T-helper 17 cell (primary cell): ENCODE data around the gene VAMP8. TPM values are rescaled to one million over a fixed set of nuclear protein-coding genes. Genes with fewer than 3 reads are reported as not detected.
"Not testable (repeated sequence)": the region's sequence is repeated elsewhere in the genome, so short reads cannot be mapped to it uniquely, and the experiment has no call there.

Experiments
- ATAC-seq: fragments of 150-1000 bp; cut with Tn5 transposase; 2 replicates; pipeline ENCODE4 v1.10.0; 2021; ENCODE audit warnings: mild to moderate bottlenecking, moderate library complexity
- DNase-seq, 3 donors: peaks; one replicate each; pipeline versions ENCODE4 v3.0.0 to v3.0.0-alpha.2; 2020 to 2021
- H3K9me3 ChIP-seq: one replicate; pipeline ENCODE4 v1.7.0; 2013; ENCODE audit warnings: low read length, mild to moderate bottlenecking; ENCODE audit not compliant: control insufficient read depth, poor library complexity, severe bottlenecking
- H3K27ac Mint-ChIP-seq: one replicate; pipeline ENCODE4 v1.8.0; 2022; ENCODE audit warnings: mild to moderate bottlenecking, moderate library complexity, mixed read lengths
- H3K27me3 Mint-ChIP-seq: one replicate; pipeline ENCODE4 v1.8.0; 2022; ENCODE audit warnings: mixed read lengths
- H3K36me3 Mint-ChIP-seq: one replicate; pipeline ENCODE4 v1.8.0; 2022; ENCODE audit warnings: low read depth, mixed read lengths
- H3K4me1 Mint-ChIP-seq: one replicate; pipeline ENCODE4 v1.8.0; 2022; ENCODE audit warnings: mild to moderate bottlenecking, mixed read lengths
- H3K4me3 Mint-ChIP-seq: one replicate; pipeline ENCODE4 v1.8.0; 2022; ENCODE audit warnings: mild to moderate bottlenecking, moderate library complexity, mixed read lengths
- total RNA-seq, 4 donors: library from RNA in 2 of 4; stranded (reverse) in 2 of 4; gene quantifications; one replicate each; pipeline ENCODE4 v1.2.3 and lab custom pipeline; 2022 to 2026

The VAMP8 gene
- total RNA-seq, 2 donors from 2014 or later, result 82.3 to 104 TPM

DNA sequence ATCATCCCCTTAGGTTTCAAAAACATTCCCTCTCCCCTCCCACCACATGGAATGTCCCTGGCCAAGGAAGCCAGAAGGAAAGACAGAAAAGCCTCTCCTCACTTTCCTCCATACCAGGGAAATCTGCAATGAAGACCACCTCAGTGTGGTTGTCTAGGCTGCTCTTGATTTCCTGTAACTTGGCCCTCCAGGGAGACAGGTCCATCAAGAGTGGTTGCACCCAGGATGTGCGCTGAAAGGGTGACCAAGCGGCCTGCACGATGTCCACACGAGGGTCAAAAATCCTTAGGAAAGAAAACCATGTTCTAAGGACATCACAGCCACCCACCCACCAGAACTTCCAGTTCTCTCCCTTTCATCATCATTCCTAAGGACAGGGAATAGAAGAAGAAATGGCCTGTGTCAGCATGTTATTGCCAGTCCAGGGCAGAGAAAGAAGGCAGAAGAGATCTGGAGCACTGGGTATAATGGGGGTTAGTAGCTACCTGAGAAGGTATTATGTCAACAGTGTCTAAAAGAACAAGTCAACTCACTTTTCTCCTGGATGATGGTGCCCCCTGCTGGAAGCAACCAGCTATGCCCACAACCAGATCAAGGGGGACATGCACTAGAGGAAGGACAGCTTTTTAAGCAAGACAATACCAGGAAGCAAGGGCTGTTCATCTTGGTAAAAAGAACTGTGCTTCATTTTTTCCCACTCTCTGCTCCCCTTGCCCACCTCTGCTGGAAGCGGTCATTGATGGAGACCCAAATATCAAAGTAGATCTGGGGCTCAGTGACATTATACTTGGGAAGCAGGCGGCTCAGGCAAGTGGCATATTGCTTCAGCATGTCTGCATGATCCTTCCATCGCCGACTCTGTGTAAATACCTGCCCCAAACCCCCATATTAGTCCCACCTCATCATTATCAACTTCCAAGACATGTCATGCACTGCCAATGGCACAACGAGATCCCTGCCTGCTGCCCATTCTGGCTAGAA lies 25.4 kb upstream of the VAMP8 start:
- Mint-ChIP-seq H3K27me3 (no peaks in the 10 kb centered on the region), H3K27ac (no peak overlapping the region), H3K4me3 (no peak overlapping the region), H3K36me3 (peaks cover 4% of the 10 kb centered on the region), H3K4me1 (peaks cover 4% of the 10 kb centered on the region)
- DNase-seq (peak; percentile 63 to 88 (median 71)), ATAC-seq (peak; percentile 97)
- no peaks in the 10 kb centered on the region for H3K9me3 ChIP-seq

DNA sequence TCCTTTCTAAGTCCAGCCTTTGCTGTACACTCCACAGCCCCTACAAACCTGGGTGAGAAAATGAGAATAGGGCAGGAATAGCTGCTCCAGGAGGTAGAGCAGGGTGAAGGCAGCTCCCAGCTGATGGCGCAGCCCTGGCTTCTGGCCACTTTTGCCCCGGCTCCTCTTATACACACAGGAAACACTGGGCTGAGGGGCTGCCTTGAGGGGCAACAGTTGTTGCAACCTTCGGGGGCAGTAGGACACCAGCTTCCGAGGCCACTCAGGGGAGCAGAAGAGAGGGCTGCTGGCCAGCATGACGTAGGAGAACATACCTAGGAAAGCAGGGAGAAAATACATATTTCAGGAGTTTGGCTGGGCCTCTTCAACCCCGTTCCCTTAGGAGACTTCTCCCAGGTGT lies 24.2 kb upstream of the VAMP8 start:
- DNase-seq (no peak), ATAC-seq (no peak)
- H3K27me3 Mint-ChIP-seq, result no peaks in the 10 kb centered on the region
- H3K9me3 ChIP-seq, result no peaks in the 10 kb centered on the region
- H3K27ac Mint-ChIP-seq, result no peak overlapping the region
- H3K4me1 Mint-ChIP-seq, result peaks cover 4% of the 10 kb centered on the region
- H3K36me3 Mint-ChIP-seq, result peaks cover 6% of the 10 kb centered on the region
- no peak overlapping the region for H3K4me3 Mint-ChIP-seq

DNA sequence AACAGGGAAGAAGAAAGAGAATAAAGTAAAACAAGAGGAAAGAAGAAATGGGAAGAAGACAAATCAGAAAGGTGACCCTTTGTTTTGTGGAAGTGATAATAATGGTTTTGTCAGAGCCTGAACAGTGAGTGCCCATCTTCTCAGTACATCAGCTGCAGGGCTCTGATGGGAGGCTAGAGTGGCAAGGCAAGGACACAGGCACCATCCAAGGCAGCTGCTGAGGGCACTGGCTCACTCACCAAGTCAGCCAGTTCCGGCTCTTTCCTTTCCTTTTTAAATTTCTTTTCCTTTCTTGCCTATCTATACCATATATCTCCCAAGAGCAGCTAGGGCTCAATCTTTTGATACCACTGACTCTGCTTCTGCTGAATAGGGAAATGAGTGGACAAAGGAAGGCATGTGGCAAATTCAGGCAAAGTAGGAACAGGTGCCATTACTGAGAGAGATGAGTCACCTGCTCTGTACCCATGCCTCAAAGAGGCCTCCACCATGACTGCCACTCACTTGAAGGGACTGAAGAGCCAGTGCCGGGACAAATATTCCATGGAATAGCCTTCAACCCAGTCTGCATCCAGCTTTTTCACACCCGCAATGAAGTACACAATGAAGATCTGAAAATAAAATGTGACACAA lies 22.3 kb upstream of the VAMP8 start:
- peaks cover 6% of the 10 kb centered on the region for H3K36me3 Mint-ChIP-seq
- no peaks in the 10 kb centered on the region for H3K27me3 Mint-ChIP-seq
- no peak overlapping the region for H3K4me3 Mint-ChIP-seq
- H3K27ac Mint-ChIP-seq, result peak overlapping the region; percentile 21
- H3K4me1 Mint-ChIP-seq, result peaks cover 6% of the 10 kb centered on the region
- DNase-seq, result no peak
- no peaks in the 10 kb centered on the region for H3K9me3 ChIP-seq
- no peak for ATAC-seq

GRCh38 chr2:85557130-85557529 lies 20.3 kb upstream of the VAMP8 start:
- Mint-ChIP-seq H3K4me1 (peaks cover 11% of the 10 kb centered on the region), H3K4me3 (no peak overlapping the region), H3K27ac (no peak overlapping the region), H3K36me3 (peaks cover 6% of the 10 kb centered on the region), H3K27me3 (no peaks in the 10 kb centered on the region)
- DNase-seq (no peak), ATAC-seq (no peak)
- no peaks in the 10 kb centered on the region for H3K9me3 ChIP-seq

DNA sequence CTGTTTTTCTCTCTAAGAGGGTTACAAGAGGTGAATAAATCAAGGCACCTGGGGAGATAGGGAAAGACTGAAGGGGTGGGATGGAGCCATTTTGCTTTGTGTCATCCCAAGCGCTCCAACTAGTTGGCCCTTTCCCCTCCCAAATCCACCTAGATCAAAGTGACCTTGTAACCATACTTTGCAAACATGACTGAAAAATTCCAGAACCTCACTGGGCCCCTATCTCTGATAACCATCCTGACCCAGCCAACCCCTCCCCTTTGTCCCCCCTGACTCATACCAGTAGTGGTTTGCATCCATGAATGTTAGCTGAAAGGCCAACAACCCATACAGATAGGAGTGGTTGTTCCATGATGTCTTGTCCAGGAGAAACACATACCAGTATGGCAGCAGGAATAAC lies 19.2 kb upstream of the VAMP8 start:
- Mint-ChIP-seq H3K4me1 (peaks cover 13% of the 10 kb centered on the region), H3K36me3 (peaks cover 5% of the 10 kb centered on the region), H3K27ac (no peak overlapping the region), H3K4me3 (no peak overlapping the region), H3K27me3 (no peaks in the 10 kb centered on the region)
- DNase-seq (no peak), ATAC-seq (no peak)
- no peaks in the 10 kb centered on the region for H3K9me3 ChIP-seq

DNA sequence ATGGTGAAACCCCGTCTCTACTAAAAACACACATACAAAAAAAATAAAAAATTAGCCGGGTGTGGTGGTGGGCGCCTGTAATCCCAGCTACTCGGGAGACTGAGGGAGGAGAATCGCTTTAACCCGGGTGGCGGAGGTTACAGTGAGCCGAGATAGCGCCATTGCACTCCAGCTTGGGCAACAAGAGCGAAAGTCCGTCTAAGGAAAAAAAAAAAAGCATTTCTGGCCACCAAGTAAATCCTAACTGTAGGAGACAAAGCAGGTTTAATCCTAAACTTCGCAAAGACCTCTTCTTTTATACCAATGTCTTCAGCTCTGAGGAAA lies 17.0 kb upstream of the VAMP8 start:
- H3K4me1 Mint-ChIP-seq, result peaks cover 13% of the 10 kb centered on the region
- DNase-seq, ATAC-seq, H3K9me3 ChIP-seq, H3K36me3 Mint-ChIP-seq, H3K27me3 Mint-ChIP-seq: not testable (repeated sequence)
- peak overlapping the region; percentile 93 for H3K4me3 Mint-ChIP-seq
- peak overlapping the region; percentile 94 for H3K27ac Mint-ChIP-seq

- no peak for DNase-seq
Measured at GRCh38 chr2:85560812-85561279, 16.5 kb upstream of the VAMP8 start.

GRCh38 chr2:85561280-85562212 lies 15.8 kb upstream of the VAMP8 start, which contains the start of gene GGCX:
Gene GGCX, minus strand, starts transcription at chr2:85561493. Its CDS starts 65 bp downstream, at chr2:85561428.
- no peaks in the 10 kb centered on the region for H3K9me3 ChIP-seq
- H3K4me1 Mint-ChIP-seq, result peaks cover 13% of the 10 kb centered on the region
- peak within 1 kb of the TSS; percentile 93 for H3K4me3 Mint-ChIP-seq
- H3K27me3 Mint-ChIP-seq, result no peaks in the 10 kb centered on the region
- H3K27ac Mint-ChIP-seq, result peak within 1 kb of the TSS; percentile 94
- DNase-seq, result peak; percentile 80 to 90 (median 90)
- H3K36me3 Mint-ChIP-seq, result peaks cover 2% of the 10 kb centered on the region
- peak; percentile 96 for ATAC-seq

More at GRCh38 chr2:85560812-85561279, 16.5 kb upstream of the VAMP8 start:
- Mint-ChIP-seq H3K4me1 (peaks cover 13% of the 10 kb centered on the region), H3K36me3 (peaks cover 2% of the 10 kb centered on the region), H3K27ac (peak overlapping the region; percentile 94), H3K27me3 (no peaks in the 10 kb centered on the region), H3K4me3 (peak overlapping the region; percentile 93)
- H3K9me3 ChIP-seq, result no peaks in the 10 kb centered on the region
- ATAC-seq, result no peak

DNA sequence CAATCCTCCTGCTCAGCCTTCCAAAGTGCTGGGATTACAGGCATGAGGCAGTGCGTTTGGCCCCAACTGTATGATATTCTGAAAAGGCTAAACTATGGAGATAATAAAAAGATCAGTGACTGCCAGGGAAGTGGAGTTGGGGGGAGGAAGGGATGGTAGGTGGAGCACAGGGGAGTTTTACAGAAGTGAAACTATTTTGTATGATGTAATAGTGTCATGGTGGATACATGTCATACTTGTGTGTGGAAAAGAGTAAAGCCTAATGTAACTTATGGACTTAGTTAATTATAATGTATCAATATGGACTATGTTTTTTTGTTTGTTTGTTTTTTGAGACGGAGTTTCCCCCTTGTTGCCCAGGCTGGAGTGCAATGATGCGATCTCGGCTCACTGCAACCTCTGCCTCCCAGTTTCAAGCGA lies 13.2 kb upstream of the VAMP8 start:
- no peaks in the 10 kb centered on the region for H3K36me3 Mint-ChIP-seq
- peaks cover 13% of the 10 kb centered on the region for H3K4me1 Mint-ChIP-seq
- no peak overlapping the region for H3K27ac Mint-ChIP-seq
- H3K4me3 Mint-ChIP-seq, result no peak overlapping the region
- H3K27me3 Mint-ChIP-seq, result no peaks in the 10 kb centered on the region
- ATAC-seq (no peak), DNase-seq (no peak)
- no peaks in the 10 kb centered on the region for H3K9me3 ChIP-seq

DNA sequence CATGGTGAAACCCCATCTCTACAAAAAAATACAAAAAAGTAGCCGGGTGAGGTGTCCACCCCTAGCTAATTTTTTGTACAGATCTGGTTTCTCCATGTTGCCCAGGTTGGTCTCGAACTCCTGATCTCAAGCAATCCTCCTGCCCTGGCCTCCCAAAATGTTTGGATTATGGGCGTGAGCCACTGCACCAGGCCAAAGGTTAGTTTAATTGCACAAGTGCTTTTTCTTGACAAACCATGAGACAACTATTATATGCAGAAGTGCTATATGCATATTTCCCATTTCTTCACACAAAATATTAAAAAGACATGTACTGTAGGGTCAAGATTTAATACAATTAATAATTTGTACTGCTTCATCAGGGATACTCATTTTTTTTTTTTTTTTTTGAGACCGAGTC lies 11.1 kb upstream of the VAMP8 start:
- H3K36me3 Mint-ChIP-seq, result peaks cover 4% of the 10 kb centered on the region
- peaks cover 10% of the 10 kb centered on the region for H3K27me3 Mint-ChIP-seq
- DNase-seq, result no peak
- H3K4me1 Mint-ChIP-seq, result peaks cover 6% of the 10 kb centered on the region
- no peak overlapping the region for H3K4me3 Mint-ChIP-seq
- no peak for ATAC-seq
- H3K9me3 ChIP-seq, result no peaks in the 10 kb centered on the region
- H3K27ac Mint-ChIP-seq, result no peak overlapping the region

DNA sequence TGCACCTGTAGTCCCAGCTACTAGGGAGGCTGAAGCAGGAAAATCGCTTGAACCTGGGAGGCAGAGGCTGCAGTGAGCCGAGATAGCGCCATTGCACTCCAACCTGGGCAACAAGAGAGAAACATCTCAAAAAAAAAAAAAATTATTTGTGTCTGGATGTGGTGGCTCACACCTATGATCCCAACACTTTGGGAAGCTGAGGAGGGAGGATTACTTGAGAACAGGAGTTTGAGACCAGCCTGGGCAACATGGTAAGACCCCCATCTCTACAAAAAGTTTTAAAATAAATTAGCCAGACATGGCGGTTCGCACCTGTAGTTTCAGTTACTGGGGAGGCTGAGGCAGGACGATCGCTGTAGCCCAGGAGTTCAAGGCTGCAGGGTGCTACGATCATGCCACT lies 1.6 kb upstream of the VAMP8 start:
- Mint-ChIP-seq H3K27me3 (peaks cover under 1% of the 10 kb centered on the region), H3K27ac (no peak overlapping the region), H3K36me3 (peaks cover 3% of the 10 kb centered on the region), H3K4me3 (no peak overlapping the region), H3K4me1 (peaks cover 19% of the 10 kb centered on the region)
- no peaks in the 10 kb centered on the region for H3K9me3 ChIP-seq
- ATAC-seq (no peak), DNase-seq (no peak)

GRCh38 chr2:85577063-85577385 lies 362 bp upstream of the VAMP8 start:
- no peak for DNase-seq
- no peaks in the 10 kb centered on the region for H3K9me3 ChIP-seq
- no peak for ATAC-seq
- Mint-ChIP-seq H3K27me3 (no peaks in the 10 kb centered on the region), H3K36me3 (peaks cover 3% of the 10 kb centered on the region), H3K4me3 (peak overlapping the region; percentile 94), H3K4me1 (peaks cover 19% of the 10 kb centered on the region), H3K27ac (peak overlapping the region; percentile 97)
